Body of pancreas (tissue), 4 donors: ENCODE measurements around the gene SHROOM1.

ENCODE experiments used
- CTCF ChIP-seq, 7 experiments: fragments of 450-650 bp in 4 of 7; fragments of 200-600 bp in 3 of 7; sonication (generic) in 3 of 7; IDR thresholded peaks; one replicate each; pipeline ENCODE4 v1.5.1; 2016 to 2019; ENCODE audit warnings: antibody characterized with exemption in 7 of 7
- POLR2A ChIP-seq, 3 donors: fragments of 450-650 bp; IDR thresholded peaks; one replicate each; pipeline ENCODE4 v1.6.1; 2016; ENCODE audit warnings: antibody characterized with exemption in 3 of 3, mild to moderate bottlenecking in 2 of 3

GRCh38 chr5:132775476-132775961 is 54.9 kb downstream of the SHROOM1 start:
- no peak for TF ChIP-seq CTCF (IDR thresholded peaks at IDR 0.05)
- no peak for TF ChIP-seq POLR2A (IDR thresholded peaks at IDR 0.05)
